Ishikawa (cell line): ENCODE data around the gene PAK6.

ENCODE experiments used
- CEBPB ChIP-seq: IDR thresholded peaks from 2 replicates; pipeline ENCODE4 v1.6.1; 2012
- CREB1 ChIP-seq: IDR thresholded peaks from 2 replicates; pipeline ENCODE4 v1.6.1; 2012; ENCODE audit warnings: low read depth
- EGR1 ChIP-seq: IDR thresholded peaks from 2 replicates; pipeline ENCODE4 v1.6.1; 2012
- EP300 ChIP-seq: IDR thresholded peaks from 2 replicates; pipeline ENCODE4 v1.6.1; 2012; ENCODE audit warnings: borderline replicate concordance
- FOXM1 ChIP-seq: IDR thresholded peaks from 2 replicates; pipeline ENCODE4 v1.6.1; 2012; ENCODE audit warnings: low read depth, borderline replicate concordance
- MAX ChIP-seq: IDR thresholded peaks from 2 replicates; pipeline ENCODE4 v1.6.1; 2012
- NFIC ChIP-seq: IDR thresholded peaks from 2 replicates; pipeline ENCODE4 v1.6.1; 2012
- RAD21 ChIP-seq: IDR thresholded peaks from 2 replicates; pipeline ENCODE4 v1.6.1; 2012; ENCODE audit warnings: low read depth
- TAF1 ChIP-seq: IDR thresholded peaks from 2 replicates; pipeline ENCODE4 v1.6.1; 2012; ENCODE audit warnings: low read depth, mild to moderate bottlenecking
- TCF12 ChIP-seq: IDR thresholded peaks from 2 replicates; pipeline ENCODE4 v1.6.1; 2012; ENCODE audit warnings: low read depth
- TEAD4 ChIP-seq: IDR thresholded peaks from 2 replicates; pipeline ENCODE4 v1.6.1; 2012
- USF1 ChIP-seq: IDR thresholded peaks from 2 replicates; pipeline ENCODE4 v1.6.1; 2012
- YY1 ChIP-seq: IDR thresholded peaks from 2 replicates; pipeline ENCODE4 v1.6.1; 2012; ENCODE audit warnings: low read depth
- ZBTB7A ChIP-seq: IDR thresholded peaks from 2 replicates; pipeline ENCODE4 v1.6.1; 2012; ENCODE audit warnings: low read depth
- TF ChIP-seq, protein P1 (sequence below): IDR thresholded peaks from 2 replicates; pipeline ENCODE4 v1.6.1; 2012; ENCODE audit warnings: low read depth, mild to moderate bottlenecking

The PAK6 gene

DNA sequence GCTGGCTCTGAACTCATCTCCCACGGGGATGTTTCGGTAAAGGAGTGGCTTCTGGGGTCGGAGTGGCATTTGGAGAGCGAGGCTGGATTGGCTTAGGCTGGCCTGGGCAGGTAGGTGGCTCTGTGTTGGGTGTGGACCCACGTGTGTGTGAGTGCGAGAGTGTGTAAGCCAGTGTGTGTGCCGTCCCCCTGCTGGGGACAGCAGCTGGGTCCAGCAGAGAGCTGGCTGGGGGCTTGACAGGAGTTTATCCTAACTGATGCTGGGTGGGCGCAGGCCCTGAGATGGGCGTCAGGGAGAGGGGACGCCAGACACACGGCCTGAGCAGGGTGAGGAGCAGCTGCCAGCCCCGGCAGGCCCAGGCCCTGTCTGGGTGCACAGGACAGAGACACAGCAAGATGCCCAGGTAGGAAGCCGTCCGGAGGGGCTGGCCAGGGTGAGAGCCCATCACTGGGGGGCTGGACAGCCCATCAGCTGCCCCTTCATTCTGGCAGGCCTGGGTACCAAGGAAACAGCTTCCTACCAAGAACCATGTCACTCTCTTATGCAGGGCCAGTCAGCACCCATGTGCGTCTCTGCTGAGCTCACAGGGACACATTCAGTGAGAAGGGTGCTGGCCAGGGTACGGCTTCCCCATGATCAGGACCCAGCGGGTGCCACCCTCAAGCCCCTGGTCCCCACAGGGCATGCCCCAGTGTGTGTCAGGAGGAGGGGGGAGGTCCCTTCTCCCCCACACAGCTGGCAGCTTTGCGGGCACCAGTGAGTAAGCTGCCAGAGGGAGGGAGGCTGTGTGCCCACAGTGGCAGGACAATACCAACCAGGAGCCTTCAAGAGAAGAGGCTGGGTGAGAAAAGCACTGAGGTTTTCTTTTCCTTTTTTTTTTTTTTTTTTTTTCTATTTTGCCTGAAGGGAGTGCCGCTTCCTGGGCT is 1.1 kb downstream of the PAK6 start:
- TF ChIP-seq TCF12 (no peak), ZBTB7A (no peak), EGR1 (no peak), EP300 (no peak), MAX (no peak), USF1 (no peak), FOXM1 (no peak), CEBPB (no peak), CREB1 (no peak)

- TF ChIP-seq RAD21: no peak
- no peak for TF ChIP-seq TCF12
- no peak for TF ChIP-seq MAX
- TF ChIP-seq CEBPB: no peak
- no peak for TF ChIP-seq EGR1
- TF ChIP-seq YY1: no peak
- TF ChIP-seq, protein P1, sequence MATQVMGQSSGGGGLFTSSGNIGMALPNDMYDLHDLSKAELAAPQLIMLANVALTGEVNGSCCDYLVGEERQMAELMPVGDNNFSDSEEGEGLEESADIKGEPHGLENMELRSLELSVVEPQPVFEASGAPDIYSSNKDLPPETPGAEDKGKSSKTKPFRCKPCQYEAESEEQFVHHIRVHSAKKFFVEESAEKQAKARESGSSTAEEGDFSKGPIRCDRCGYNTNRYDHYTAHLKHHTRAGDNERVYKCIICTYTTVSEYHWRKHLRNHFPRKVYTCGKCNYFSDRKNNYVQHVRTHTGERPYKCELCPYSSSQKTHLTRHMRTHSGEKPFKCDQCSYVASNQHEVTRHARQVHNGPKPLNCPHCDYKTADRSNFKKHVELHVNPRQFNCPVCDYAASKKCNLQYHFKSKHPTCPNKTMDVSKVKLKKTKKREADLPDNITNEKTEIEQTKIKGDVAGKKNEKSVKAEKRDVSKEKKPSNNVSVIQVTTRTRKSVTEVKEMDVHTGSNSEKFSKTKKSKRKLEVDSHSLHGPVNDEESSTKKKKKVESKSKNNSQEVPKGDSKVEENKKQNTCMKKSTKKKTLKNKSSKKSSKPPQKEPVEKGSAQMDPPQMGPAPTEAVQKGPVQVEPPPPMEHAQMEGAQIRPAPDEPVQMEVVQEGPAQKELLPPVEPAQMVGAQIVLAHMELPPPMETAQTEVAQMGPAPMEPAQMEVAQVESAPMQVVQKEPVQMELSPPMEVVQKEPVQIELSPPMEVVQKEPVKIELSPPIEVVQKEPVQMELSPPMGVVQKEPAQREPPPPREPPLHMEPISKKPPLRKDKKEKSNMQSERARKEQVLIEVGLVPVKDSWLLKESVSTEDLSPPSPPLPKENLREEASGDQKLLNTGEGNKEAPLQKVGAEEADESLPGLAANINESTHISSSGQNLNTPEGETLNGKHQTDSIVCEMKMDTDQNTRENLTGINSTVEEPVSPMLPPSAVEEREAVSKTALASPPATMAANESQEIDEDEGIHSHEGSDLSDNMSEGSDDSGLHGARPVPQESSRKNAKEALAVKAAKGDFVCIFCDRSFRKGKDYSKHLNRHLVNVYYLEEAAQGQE: no peak
Measured at GRCh38 chr15:40240619-40241221, 1.9 kb downstream of the PAK6 start.

DNA sequence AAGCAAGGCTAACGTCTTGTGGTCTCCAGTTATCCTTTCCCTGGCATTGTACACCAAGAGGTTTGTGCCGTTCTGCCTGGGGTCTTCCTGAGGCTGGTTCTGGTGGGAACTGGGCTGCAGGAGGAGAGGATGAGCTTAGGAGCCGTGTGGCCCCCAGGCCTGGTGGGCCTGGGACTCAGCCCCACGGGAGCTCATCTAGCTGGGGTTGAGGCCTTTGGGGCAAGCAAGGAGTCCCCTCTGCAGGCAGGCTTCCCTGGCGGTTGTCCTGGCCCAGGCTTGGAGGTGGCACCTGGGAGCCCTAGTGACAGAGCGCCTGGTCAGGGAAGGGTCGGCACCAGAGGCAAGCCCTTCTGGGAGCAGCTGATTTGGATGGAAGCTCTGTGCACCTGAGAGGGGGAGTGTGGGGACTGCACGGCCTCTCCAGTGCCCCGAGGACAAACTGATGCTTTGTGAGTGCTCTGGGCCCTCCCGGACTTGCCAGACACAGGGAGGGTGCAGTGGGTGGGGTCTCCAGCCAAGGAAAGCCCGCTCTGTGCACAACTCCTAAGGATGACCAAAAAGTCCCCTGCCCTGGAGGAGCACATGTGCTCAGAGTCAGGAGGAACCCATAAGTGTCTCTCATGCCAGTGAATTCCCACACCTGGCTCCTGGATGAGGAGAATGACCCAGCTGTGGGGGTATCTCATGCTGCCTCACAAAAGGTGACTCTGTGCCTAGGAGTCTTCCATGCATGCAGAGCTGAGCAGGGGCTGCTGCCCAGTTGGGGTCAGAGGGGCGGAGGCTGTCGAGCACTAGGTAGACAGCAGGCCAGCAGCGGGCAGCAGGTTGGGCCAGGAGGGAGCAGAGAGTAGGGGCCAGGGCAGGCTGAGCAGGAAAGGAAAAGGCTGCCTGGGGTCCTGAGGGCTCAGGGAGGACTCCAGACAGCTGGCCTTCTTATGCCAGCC is 2.7 kb downstream of the PAK6 start:
- no peak for TF ChIP-seq EGR1
- TF ChIP-seq NFIC: no peak
- TF ChIP-seq TCF12: no peak
- no peak for TF ChIP-seq TAF1
- no peak for TF ChIP-seq CEBPB
- no peak for TF ChIP-seq ZBTB7A
- no peak for TF ChIP-seq TEAD4
- TF ChIP-seq YY1: no peak
- no peak for TF ChIP-seq RAD21
- TF ChIP-seq EP300: no peak
- TF ChIP-seq MAX: no peak
- no peak for TF ChIP-seq FOXM1

- TF ChIP-seq RAD21: no peak
- no peak for TF ChIP-seq CREB1
- no peak for TF ChIP-seq NFIC
- no peak for TF ChIP-seq FOXM1
Measured at GRCh38 chr15:40242213-40242599, 3.3 kb downstream of the PAK6 start.

DNA sequence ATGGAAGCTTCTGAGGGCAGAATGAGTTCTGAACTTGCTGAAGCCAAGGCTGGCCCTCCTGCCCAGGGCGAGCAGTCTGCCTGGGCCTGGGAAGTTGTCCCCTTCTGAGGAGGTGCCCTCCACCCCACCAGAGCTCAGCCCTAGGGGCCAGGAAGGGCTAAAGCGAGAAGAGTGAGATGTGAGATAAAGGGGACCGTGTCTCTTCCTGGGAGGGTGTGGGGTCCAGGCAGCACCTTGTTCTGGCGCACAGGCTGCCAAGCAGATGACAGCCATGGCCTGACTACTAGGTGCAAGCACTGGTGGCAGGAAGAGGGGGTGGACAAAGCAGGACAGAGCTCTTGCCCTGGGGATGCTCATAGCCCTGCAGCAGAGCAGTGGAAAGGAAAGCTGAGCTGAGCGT is 3.7 kb downstream of the PAK6 start:
- TF ChIP-seq NFIC (no peak), YY1 (no peak), TAF1 (no peak), TEAD4 (no peak), FOXM1 (no peak), CREB1 (no peak), EGR1 (no peak), CEBPB (no peak), EP300 (no peak), ZBTB7A (no peak), USF1 (no peak), MAX (no peak), RAD21 (no peak), TCF12 (no peak)
- TF ChIP-seq, protein P1: no peak
